ENCODE data around the gene CUX1.

Gene CUX1

GRCh38 chr7:102197599-102197998 is 380.2 kb downstream of the CUX1 start:
- DNase-seq: no peak

GRCh38 chr7:102198417-102198956 is 381.1 kb downstream of the CUX1 start:
- DNase-seq: no peak

GRCh38 chr7:102201576-102201975 is 384.1 kb downstream of the CUX1 start:
- DNase-seq: no peak

- DNase-seq: no peak
These were observed 385.1 kb downstream of the CUX1 start for GRCh38 chr7:102202556-102202955.

- no peak for DNase-seq
These were observed 385.8 kb downstream of the CUX1 start for GRCh38 chr7:102203218-102203617.

- DNase-seq: no peak
These were observed 386.8 kb downstream of the CUX1 start for GRCh38 chr7:102204212-102204611.

- DNase-seq: no peak
These were observed 388.5 kb downstream of the CUX1 start for GRCh38 chr7:102205915-102206314.

- no peak for DNase-seq
These were observed 391.4 kb downstream of the CUX1 start for GRCh38 chr7:102208826-102209225.

GRCh38 chr7:102210787-102211186 is 393.4 kb downstream of the CUX1 start:
- no peak for DNase-seq

- DNase-seq: no peak
These were observed 394.4 kb downstream of the CUX1 start for GRCh38 chr7:102211590-102212550.

- no peak for DNase-seq
These were observed 397.1 kb downstream of the CUX1 start for GRCh38 chr7:102214477-102215072.

- no peak for DNase-seq
These were observed 397.8 kb downstream of the CUX1 start for GRCh38 chr7:102215256-102215655.

GRCh38 chr7:102215711-102216110 is 398.3 kb downstream of the CUX1 start:
- no peak for DNase-seq

- DNase-seq: no peak
These were observed 399.3 kb downstream of the CUX1 start for GRCh38 chr7:102216573-102217314.

GRCh38 chr7:102220229-102220850 is 402.9 kb downstream of the CUX1 start:
- no peak for DNase-seq

- no peak for DNase-seq
These were observed 403.8 kb downstream of the CUX1 start for GRCh38 chr7:102220960-102221800.

- DNase-seq: no peak
These were observed 404.5 kb downstream of the CUX1 start for GRCh38 chr7:102221961-102222360.

GRCh38 chr7:102222445-102222844 is 405.0 kb downstream of the CUX1 start:
- DNase-seq: no peak

- no peak for DNase-seq
These were observed 405.8 kb downstream of the CUX1 start for GRCh38 chr7:102223184-102223583.

- DNase-seq: no peak
These were observed 407.6 kb downstream of the CUX1 start for GRCh38 chr7:102225025-102225424.

- DNase-seq: no peak
These were observed 409.9 kb downstream of the CUX1 start for GRCh38 chr7:102227371-102227770.

- DNase-seq: no peak
These were observed 411.5 kb downstream of the CUX1 start for GRCh38 chr7:102228935-102229334.

Measured in activated CD4-positive, alpha-beta T cell treated with anti-CD3 and anti-CD28 coated beads, Interleukin-2, amount 50 U/mL, for 1 hour (primary cell).